ENCODE results near the gene FGF6.

Gene FGF6

GRCh38 chr12:4454315-4454860 is 8.8 kb upstream of the FGF6 start:
- DNase-seq (ENCODE audit: low read depth), result no peak
- no peak for TF ChIP-seq CTCF (IDR thresholded peaks at IDR 0.05; ENCODE audit: control insufficient read depth, extremely low read depth, insufficient read depth)
- no peak overlapping the region for H3K4me3 ChIP-seq (ENCODE audit: low read depth, low read length)

DNA sequence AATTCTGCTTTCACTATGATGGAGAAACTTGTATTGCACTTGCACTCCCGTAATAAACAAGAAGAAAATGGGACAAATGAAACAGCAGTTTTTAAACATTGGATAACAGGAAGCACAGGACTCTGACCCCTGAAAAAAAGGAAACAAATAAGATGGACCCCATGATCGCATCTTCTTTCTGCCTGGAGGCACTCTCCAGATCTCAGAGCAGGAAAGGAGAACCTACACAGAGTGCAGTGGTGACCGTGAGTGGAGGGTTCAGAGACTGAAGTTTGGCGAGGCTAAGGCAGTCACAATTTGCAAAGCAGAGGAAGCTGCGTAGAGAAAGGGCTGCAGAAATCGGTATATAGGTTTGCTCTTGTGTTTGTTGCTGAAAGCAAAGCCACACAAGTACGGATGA is 6.1 kb upstream of the FGF6 start:
- DNase-seq (ENCODE audit: low read depth), result no peak
- H3K4me3 ChIP-seq (ENCODE audit: low read depth, low read length), result no peak overlapping the region
- TF ChIP-seq CTCF (IDR thresholded peaks at IDR 0.05; ENCODE audit: control insufficient read depth, extremely low read depth, insufficient read depth), result no peak

GRCh38 chr12:4450551-4451112 is 5.0 kb upstream of the FGF6 start:
- DNase-seq (ENCODE audit: low read depth), result no peak
- no peak overlapping the region for H3K4me3 ChIP-seq (ENCODE audit: low read depth, low read length)
- no peak for TF ChIP-seq CTCF (IDR thresholded peaks at IDR 0.05; ENCODE audit: control insufficient read depth, extremely low read depth, insufficient read depth)

- TF ChIP-seq CTCF (IDR thresholded peaks at IDR 0.05; ENCODE audit: control insufficient read depth, extremely low read depth, insufficient read depth), result no peak
- no peak overlapping the region for H3K4me3 ChIP-seq (ENCODE audit: low read depth, low read length)
- DNase-seq (ENCODE audit: low read depth), result peak; percentile 54
These were observed 4.2 kb upstream of the FGF6 start for GRCh38 chr12:4449851-4450221.

DNA sequence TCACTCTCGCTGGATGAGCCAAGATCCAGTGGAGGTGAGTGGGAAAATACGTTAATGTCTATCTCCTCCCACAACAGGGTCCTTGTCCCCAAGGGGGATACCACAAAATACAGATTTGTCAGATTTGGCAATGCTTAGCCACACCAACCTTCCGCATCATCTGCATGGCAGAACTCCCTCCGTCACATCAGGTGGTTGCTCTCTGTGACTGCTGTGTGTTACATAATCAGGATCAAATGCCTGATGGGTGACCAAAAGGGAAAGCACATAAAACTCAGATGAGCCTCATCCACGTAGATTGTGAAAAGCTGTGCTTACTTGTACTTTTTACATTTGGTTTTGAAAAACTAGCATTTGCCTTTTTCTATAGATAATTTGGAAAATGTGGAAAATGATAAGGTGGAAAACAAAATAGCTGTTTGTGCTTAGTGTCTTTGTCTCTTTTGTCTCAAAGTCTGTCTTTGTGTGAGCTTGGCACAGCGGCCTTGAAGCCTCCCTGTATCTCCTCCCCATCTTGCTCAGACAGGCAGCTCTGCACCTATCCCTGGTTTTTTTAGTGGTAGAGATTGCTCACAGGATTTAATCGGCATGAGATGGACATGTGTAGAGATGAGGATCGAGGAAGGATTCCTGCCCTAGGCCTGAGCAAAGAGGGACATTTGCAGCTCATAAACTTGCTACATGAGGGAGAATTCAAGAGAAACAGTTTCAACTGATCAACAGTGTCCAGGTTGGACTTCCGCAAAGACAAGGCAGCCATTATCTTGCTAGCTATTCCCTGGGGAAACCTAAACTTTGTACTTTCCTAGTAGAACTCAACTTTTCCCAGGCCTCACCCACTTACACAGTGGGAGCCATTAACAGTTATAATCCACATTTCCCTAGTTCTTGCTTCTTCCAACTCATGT is 3.6 kb upstream of the FGF6 start:
- TF ChIP-seq CTCF (IDR thresholded peaks at IDR 0.05; ENCODE audit: control insufficient read depth, extremely low read depth, insufficient read depth), result no peak
- no peak overlapping the region for H3K4me3 ChIP-seq (ENCODE audit: low read depth, low read length)
- no peak for DNase-seq (ENCODE audit: low read depth)

DNA sequence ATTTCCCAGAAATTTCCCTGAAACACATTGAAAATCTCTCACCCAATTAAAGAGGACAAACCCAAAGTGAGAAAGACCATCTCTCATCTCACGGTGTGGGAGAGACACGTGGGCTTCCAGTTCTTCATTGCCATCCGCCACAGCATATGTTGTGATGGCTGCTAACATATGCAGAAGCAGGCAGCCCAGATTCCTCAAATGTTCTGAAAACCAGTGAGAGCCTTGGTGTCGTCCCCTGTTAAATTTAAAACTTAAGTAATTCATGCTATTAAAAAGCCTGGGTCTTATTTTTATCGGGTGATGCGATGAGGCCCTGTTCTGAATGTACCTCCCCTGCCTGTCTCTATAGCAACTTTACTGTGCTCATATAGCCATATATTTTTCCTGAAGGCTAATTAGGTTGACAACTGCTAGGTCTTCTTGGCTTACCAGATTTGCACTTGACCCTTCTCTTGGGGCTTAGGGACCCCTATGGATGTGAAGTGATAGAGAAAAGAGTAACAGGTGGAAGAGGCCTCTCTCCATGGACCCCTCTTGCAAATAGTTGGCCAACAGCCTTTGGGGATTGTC is 2.8 kb upstream of the FGF6 start:
- no peak for TF ChIP-seq CTCF (IDR thresholded peaks at IDR 0.05; ENCODE audit: control insufficient read depth, extremely low read depth, insufficient read depth)
- DNase-seq (ENCODE audit: low read depth), result no peak
- H3K4me3 ChIP-seq (ENCODE audit: low read depth, low read length), result no peak overlapping the region

Measured in LNCaP clone FGC (cell line).